ENCODE data around the gene TIE1. TPM values are rescaled to one million over a fixed set of nuclear protein-coding genes. Genes with fewer than 3 reads are reported as not detected.

TIE1 gene
- total RNA-seq, 1 experiment from 2014 or later = not detected

- TF ChIP-seq CTCF (conservative IDR thresholded peaks at IDR 0.05; ENCODE audit: low read depth, low read length) = no peak
- no peak for TF ChIP-seq EZH2 (IDR thresholded peaks at IDR 0.05; ENCODE audit: borderline replicate concordance, low read depth, low read length, poor library complexity, severe bottlenecking)
- Histone ChIP-seq H3K27me3 (replicated peaks; ENCODE audit: insufficient read depth, low read depth, low read length, poor library complexity) (no peaks in the 10 kb centered on the region), H3K9me3 (ENCODE audit: low read depth, low read length, poor library complexity, severe bottlenecking) (no peaks in the 10 kb centered on the region), H3K27ac (ENCODE audit: low read depth, low read length, poor library complexity, severe bottlenecking) (no peak overlapping the region), H3K4me1 (ENCODE audit: insufficient read depth, low read length, poor library complexity, severe bottlenecking) (peaks cover 8% of the 10 kb centered on the region), H3K4me3 (ENCODE audit: low read depth, low read length, poor library complexity, severe bottlenecking) (no peak overlapping the region), H3K36me3 (ENCODE audit: insufficient read depth, low read length, poor library complexity, severe bottlenecking) (no peaks in the 10 kb centered on the region)
- BruUV-seq (replicated peaks) = no TSS peak
- ChIA-PET POLR2A (ENCODE audit: low non-redundant PET) (no interaction called here), CTCF (no interaction called here)
- no peak for DNase-seq (ENCODE audit: low spot score)
- intact Hi-C loops (cut with micrococcal nuclease; ENCODE audit: unreplicated experiment) = no loop called here
Observed at GRCh38 chr1:43345120-43345519, 44.3 kb downstream of the TIE1 start.

- no peaks in the 10 kb centered on the region for H3K27me3 ChIP-seq (replicated peaks; ENCODE audit: insufficient read depth, low read depth, low read length, poor library complexity)
- TF ChIP-seq CTCF (conservative IDR thresholded peaks at IDR 0.05; ENCODE audit: low read depth, low read length) = no peak
- no peak for TF ChIP-seq EZH2 (IDR thresholded peaks at IDR 0.05; ENCODE audit: borderline replicate concordance, low read depth, low read length, poor library complexity, severe bottlenecking)
- no TSS peak for BruUV-seq (replicated peaks)
- intact Hi-C loops (cut with micrococcal nuclease; ENCODE audit: unreplicated experiment) = no loop called here
- no peak overlapping the region for H3K4me3 ChIP-seq (ENCODE audit: low read depth, low read length, poor library complexity, severe bottlenecking)
- H3K4me1 ChIP-seq (ENCODE audit: insufficient read depth, low read length, poor library complexity, severe bottlenecking) = peaks cover 8% of the 10 kb centered on the region
- ChIA-PET POLR2A (ENCODE audit: low non-redundant PET) (no interaction called here), CTCF (no interaction called here)
- H3K9me3 ChIP-seq (ENCODE audit: low read depth, low read length, poor library complexity, severe bottlenecking) = no peaks in the 10 kb centered on the region
- no peaks in the 10 kb centered on the region for H3K36me3 ChIP-seq (ENCODE audit: insufficient read depth, low read length, poor library complexity, severe bottlenecking)
- no peak overlapping the region for H3K27ac ChIP-seq (ENCODE audit: low read depth, low read length, poor library complexity, severe bottlenecking)
- no peak for DNase-seq (ENCODE audit: low spot score)
Observed at GRCh38 chr1:43346636-43347035, 45.9 kb downstream of the TIE1 start.

GRCh38 chr1:43348343-43348808 is 47.6 kb downstream of the TIE1 start:
- no TSS peak for BruUV-seq (replicated peaks)
- CTCF ChIA-PET = no interaction called here

More at GRCh38 chr1:43348343-43348808, 47.6 kb downstream of the TIE1 start:
- Histone ChIP-seq H3K27me3 (replicated peaks; ENCODE audit: insufficient read depth, low read depth, low read length, poor library complexity) (no peaks in the 10 kb centered on the region), H3K4me3 (ENCODE audit: low read depth, low read length, poor library complexity, severe bottlenecking) (peak overlapping the region; percentile 52), H3K36me3 (ENCODE audit: insufficient read depth, low read length, poor library complexity, severe bottlenecking) (no peaks in the 10 kb centered on the region), H3K9me3 (ENCODE audit: low read depth, low read length, poor library complexity, severe bottlenecking) (no peaks in the 10 kb centered on the region), H3K4me1 (ENCODE audit: insufficient read depth, low read length, poor library complexity, severe bottlenecking) (peaks cover 8% of the 10 kb centered on the region), H3K27ac (ENCODE audit: low read depth, low read length, poor library complexity, severe bottlenecking) (peak overlapping the region; percentile 62)
- intact Hi-C loops (cut with micrococcal nuclease; ENCODE audit: unreplicated experiment) = no loop called here
- POLR2A ChIA-PET (ENCODE audit: low non-redundant PET) = no interaction called here
- DNase-seq (ENCODE audit: low spot score) = no peak
- TF ChIP-seq CTCF (conservative IDR thresholded peaks at IDR 0.05; ENCODE audit: low read depth, low read length) (no peak), EZH2 (IDR thresholded peaks at IDR 0.05; ENCODE audit: borderline replicate concordance, low read depth, low read length, poor library complexity, severe bottlenecking) (no peak)
